Measurements from ENCODE around the gene HES7. TPM values are rescaled to one million over a fixed set of nuclear protein-coding genes. Genes with fewer than 3 reads are reported as not detected.

Gene HES7
- total RNA-seq, 2 donors from 2014 or later: not detected

DNA sequence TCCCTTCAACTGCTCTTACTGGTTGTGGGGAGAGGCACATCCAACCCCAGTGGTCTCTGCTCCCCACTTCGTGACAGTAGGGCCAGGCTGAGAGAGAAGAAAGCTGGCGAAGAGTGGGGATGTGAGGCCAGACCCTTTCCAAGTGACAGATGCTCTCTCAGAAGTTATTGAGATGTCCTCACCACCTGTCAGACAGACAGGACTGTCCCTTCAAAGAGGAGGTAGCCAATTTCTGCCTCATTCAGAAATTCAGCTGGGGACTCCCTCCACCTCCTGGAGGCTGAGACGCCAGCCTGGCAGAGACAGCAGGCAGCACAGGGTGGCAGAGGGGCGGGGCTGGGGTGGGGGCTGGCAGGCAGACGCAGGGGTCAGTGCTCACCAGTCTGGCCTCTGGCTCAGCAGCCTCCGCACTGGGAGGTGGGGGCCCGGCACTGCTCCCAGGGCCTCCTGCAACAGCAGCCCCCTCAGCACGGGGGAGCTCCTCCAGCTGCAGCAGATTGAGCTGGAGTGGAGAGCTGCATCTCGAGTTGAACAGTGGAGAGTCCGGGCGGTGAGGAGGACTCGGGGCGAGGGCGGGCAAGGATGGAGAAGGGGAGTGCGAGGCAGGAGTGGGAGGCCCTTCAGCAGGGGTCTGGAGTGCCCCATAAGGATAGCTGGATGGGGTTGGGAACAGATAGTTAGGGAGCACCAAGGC is 19.1 kb upstream of the HES7 start:
- Mint-ChIP-seq H3K4me1 (peaks cover 24% of the 10 kb centered on the region), H3K36me3 (ENCODE audit: low read depth) (peaks cover 10% of the 10 kb centered on the region), H3K27me3 (no peaks in the 10 kb centered on the region), H3K27ac (no peak overlapping the region), H3K4me3 (peak overlapping the region; percentile 75)
- H3K9me3 ChIP-seq (ENCODE audit: control insufficient read depth, low read length, poor library complexity, severe bottlenecking): no peaks in the 10 kb centered on the region
- no peak for DNase-seq
- ATAC-seq: no peak

GRCh38 chr17:8142158-8142886 is 18.4 kb upstream of the HES7 start:
- no peak for ATAC-seq
- H3K27me3 Mint-ChIP-seq: no peaks in the 10 kb centered on the region
- peaks cover 10% of the 10 kb centered on the region for H3K36me3 Mint-ChIP-seq (ENCODE audit: low read depth)
- no peak for DNase-seq
- peak overlapping the region; percentile 75 for H3K4me3 Mint-ChIP-seq
- no peak overlapping the region for H3K27ac Mint-ChIP-seq
- no peaks in the 10 kb centered on the region for H3K9me3 ChIP-seq (ENCODE audit: control insufficient read depth, low read length, poor library complexity, severe bottlenecking)
- peaks cover 20% of the 10 kb centered on the region for H3K4me1 Mint-ChIP-seq

DNA sequence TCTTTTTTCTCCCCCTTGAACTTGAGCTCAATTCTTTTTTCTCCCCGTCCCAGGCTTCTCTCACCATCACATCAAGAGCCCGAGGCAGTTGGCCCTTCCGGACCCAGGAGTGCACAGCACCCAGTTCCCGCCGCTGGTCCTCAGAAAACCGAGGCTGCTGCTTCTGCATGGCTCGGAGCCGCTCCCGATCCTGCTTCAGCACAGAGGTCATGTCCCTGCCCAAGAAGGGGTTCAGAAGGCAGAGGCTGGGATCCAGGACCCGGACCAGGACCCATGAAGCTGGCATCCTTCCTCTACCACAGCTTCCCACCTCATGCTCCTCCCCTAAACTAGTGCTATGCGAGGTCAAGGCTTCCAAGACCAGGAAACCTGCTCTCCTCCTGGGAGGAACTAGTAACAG is 17.8 kb upstream of the HES7 start:
- no peaks in the 10 kb centered on the region for H3K9me3 ChIP-seq (ENCODE audit: control insufficient read depth, low read length, poor library complexity, severe bottlenecking)
- no peak overlapping the region for H3K27ac Mint-ChIP-seq
- peaks cover 14% of the 10 kb centered on the region for H3K4me1 Mint-ChIP-seq
- no peak for DNase-seq
- no peaks in the 10 kb centered on the region for H3K27me3 Mint-ChIP-seq
- no peak for ATAC-seq
- H3K36me3 Mint-ChIP-seq (ENCODE audit: low read depth): peaks cover 6% of the 10 kb centered on the region
- peak overlapping the region; percentile 75 for H3K4me3 Mint-ChIP-seq

DNA sequence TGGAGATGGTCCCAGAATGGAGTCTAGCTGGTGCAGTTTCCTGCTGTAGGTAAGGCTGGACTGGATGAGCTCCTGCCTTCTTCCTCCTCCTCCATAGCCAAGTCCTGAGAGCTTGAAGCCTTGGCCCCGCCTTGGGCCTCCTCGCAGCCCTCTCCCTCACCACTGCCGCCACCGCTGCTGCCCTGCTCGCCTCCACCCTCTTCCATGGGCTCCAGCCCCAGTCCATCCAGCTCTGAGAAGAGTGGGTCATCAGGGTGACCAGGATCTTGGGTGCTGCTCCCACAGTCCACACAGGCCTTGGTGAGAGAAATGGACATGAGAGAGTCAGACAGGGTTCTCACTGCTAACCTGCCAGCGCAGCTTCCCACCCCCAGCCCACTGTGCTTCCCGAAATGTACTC is 17.1 kb upstream of the HES7 start:
- no peaks in the 10 kb centered on the region for H3K27me3 Mint-ChIP-seq
- H3K36me3 Mint-ChIP-seq (ENCODE audit: low read depth): peaks cover under 1% of the 10 kb centered on the region
- ATAC-seq (no peak), DNase-seq (no peak)
- H3K4me1 Mint-ChIP-seq: peaks cover 11% of the 10 kb centered on the region
- no peak overlapping the region for H3K4me3 Mint-ChIP-seq
- H3K9me3 ChIP-seq (ENCODE audit: control insufficient read depth, low read length, poor library complexity, severe bottlenecking): no peaks in the 10 kb centered on the region
- no peak overlapping the region for H3K27ac Mint-ChIP-seq

GRCh38 chr17:8140065-8141029 is 16.4 kb upstream of the HES7 start:
- no peaks in the 10 kb centered on the region for H3K36me3 Mint-ChIP-seq (ENCODE audit: low read depth)
- no peaks in the 10 kb centered on the region for H3K27me3 Mint-ChIP-seq
- H3K4me1 Mint-ChIP-seq: peaks cover 11% of the 10 kb centered on the region
- no peak for ATAC-seq
- no peak overlapping the region for H3K4me3 Mint-ChIP-seq
- H3K27ac Mint-ChIP-seq: no peak overlapping the region
- no peaks in the 10 kb centered on the region for H3K9me3 ChIP-seq (ENCODE audit: control insufficient read depth, low read length, poor library complexity, severe bottlenecking)
- DNase-seq: peak in 1 of 3 donors; percentile 12

- H3K27me3 Mint-ChIP-seq: no peaks in the 10 kb centered on the region
- ATAC-seq (peak; percentile 85), DNase-seq (peak; percentile 85 to 92 (median 86))
- no peaks in the 10 kb centered on the region for H3K9me3 ChIP-seq (ENCODE audit: control insufficient read depth, low read length, poor library complexity, severe bottlenecking)
- H3K36me3 Mint-ChIP-seq (ENCODE audit: low read depth): no peaks in the 10 kb centered on the region
- H3K4me1 Mint-ChIP-seq: peaks cover 8% of the 10 kb centered on the region
- no peak overlapping the region for H3K4me3 Mint-ChIP-seq
- no peak overlapping the region for H3K27ac Mint-ChIP-seq
Measured at GRCh38 chr17:8138672-8139371, 14.9 kb upstream of the HES7 start.

- Mint-ChIP-seq H3K27ac (no peak overlapping the region), H3K36me3 (ENCODE audit: low read depth) (no peaks in the 10 kb centered on the region), H3K4me3 (no peak overlapping the region), H3K4me1 (peaks cover 5% of the 10 kb centered on the region), H3K27me3 (no peaks in the 10 kb centered on the region)
- DNase-seq (no peak), ATAC-seq (no peak)
- no peaks in the 10 kb centered on the region for H3K9me3 ChIP-seq (ENCODE audit: control insufficient read depth, low read length, poor library complexity, severe bottlenecking)
Measured at GRCh38 chr17:8138374-8138671, 14.4 kb upstream of the HES7 start.

DNA sequence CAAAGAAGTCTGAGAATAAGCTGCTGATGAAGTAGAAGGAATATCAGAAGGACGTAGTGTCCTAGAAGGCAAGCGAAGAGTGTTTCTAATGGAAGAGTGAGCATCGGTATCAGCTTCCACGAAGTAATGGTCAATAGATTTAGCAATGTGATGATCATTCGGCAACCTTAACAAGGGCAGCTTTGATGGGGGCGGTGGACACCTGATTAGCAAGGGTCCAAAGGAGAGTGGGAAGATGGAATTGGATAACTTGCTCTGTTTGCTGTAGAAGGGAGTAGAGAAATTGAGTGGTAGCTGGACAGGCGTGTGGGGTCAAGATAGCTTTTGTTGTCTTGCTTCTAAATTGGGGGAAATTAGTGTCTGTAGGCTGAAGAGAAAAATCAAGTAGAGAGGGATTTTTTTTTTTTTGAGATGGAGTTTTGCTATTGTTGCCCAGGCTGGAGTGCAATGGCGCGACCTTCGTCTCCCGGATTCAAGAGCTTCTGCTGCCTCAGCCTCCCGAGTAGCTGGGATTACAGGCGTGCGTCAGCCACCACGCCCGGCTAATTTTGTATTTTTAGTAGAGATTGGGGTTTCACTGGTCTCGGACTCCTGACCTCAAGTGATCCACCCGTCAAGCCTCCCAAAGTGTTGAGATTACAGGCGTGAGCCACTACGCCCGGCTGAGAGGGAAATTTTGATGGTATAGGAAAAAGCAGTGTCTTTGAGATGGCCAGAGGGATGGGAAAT is 13.9 kb upstream of the HES7 start:
- no peaks in the 10 kb centered on the region for H3K9me3 ChIP-seq (ENCODE audit: control insufficient read depth, low read length, poor library complexity, severe bottlenecking)
- H3K4me1 Mint-ChIP-seq: peaks cover 5% of the 10 kb centered on the region
- H3K27me3 Mint-ChIP-seq: no peaks in the 10 kb centered on the region
- no peak overlapping the region for H3K27ac Mint-ChIP-seq
- DNase-seq (no peak), ATAC-seq (no peak)
- no peaks in the 10 kb centered on the region for H3K36me3 Mint-ChIP-seq (ENCODE audit: low read depth)
- no peak overlapping the region for H3K4me3 Mint-ChIP-seq

DNA sequence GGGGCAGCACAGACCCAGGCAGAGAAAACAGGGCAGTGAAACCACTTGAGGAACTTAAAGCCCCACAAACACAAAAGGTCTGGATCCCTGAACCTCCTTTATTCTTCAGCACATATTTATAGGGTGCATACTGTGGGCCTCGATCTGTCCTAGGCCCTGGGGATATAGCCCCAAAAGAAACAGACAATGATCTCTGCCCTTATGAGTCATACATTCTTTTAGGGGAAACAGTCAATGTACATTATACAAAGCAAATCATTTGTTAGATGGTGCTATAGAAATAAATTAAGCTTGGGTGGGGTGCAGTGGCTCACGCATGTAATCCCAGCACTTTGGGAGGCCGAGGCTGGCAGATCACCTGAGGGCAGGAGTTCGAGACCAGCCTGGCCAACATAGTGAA is 10.0 kb upstream of the HES7 start:
- ATAC-seq: no peak
- no peaks in the 10 kb centered on the region for H3K27me3 Mint-ChIP-seq
- DNase-seq: no peak
- no peak overlapping the region for H3K4me3 Mint-ChIP-seq
- H3K36me3 Mint-ChIP-seq (ENCODE audit: low read depth): no peaks in the 10 kb centered on the region
- H3K4me1 Mint-ChIP-seq: peaks cover 2% of the 10 kb centered on the region
- H3K27ac Mint-ChIP-seq: no peak overlapping the region
- H3K9me3 ChIP-seq (ENCODE audit: control insufficient read depth, low read length, poor library complexity, severe bottlenecking): no peaks in the 10 kb centered on the region

GRCh38 chr17:8133399-8133798 is 9.5 kb upstream of the HES7 start:
- H3K9me3 ChIP-seq (ENCODE audit: control insufficient read depth, low read length, poor library complexity, severe bottlenecking): no peaks in the 10 kb centered on the region
- no peak for DNase-seq
- Mint-ChIP-seq H3K27ac (peak overlapping the region; percentile 21), H3K4me3 (no peak overlapping the region), H3K4me1 (peaks cover 2% of the 10 kb centered on the region), H3K36me3 (ENCODE audit: low read depth) (no peaks in the 10 kb centered on the region), H3K27me3 (no peaks in the 10 kb centered on the region)
- no peak for ATAC-seq

DNA sequence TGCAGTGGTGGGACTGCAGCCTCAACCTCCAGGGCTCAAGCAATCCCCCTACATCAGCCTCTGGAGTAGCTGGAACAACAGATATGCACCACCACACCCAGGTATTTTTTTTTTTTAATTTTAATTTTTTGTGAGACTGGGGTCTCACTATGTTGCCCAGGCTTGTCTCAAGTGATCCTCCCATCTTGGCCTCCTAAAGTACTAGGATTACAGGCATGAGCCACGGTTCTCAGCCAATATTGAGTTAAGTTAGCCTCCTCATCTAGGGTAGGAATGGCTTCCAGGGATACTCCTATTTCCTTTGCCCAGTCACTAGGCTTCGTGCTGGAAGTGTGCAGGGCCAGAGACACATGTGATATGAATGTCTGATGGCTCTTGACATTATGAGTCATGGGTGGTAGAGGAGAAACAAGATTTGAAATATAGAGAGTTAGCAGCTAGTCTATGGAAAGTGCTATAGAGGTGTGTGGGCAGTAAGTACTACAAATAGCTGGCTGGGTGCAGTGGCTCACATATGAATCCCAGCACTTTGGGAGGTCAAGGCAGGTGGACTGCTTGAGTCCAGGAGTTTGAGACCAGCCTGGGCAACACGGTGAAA is 8.0 kb upstream of the HES7 start:
- no peaks in the 10 kb centered on the region for H3K27me3 Mint-ChIP-seq
- H3K4me1 Mint-ChIP-seq: peaks cover 5% of the 10 kb centered on the region
- peak overlapping the region; percentile 11 for H3K27ac Mint-ChIP-seq
- ATAC-seq: no peak
- no peaks in the 10 kb centered on the region for H3K9me3 ChIP-seq (ENCODE audit: control insufficient read depth, low read length, poor library complexity, severe bottlenecking)
- H3K4me3 Mint-ChIP-seq: no peak overlapping the region
- H3K36me3 Mint-ChIP-seq (ENCODE audit: low read depth): no peaks in the 10 kb centered on the region
- DNase-seq: no peak

DNA sequence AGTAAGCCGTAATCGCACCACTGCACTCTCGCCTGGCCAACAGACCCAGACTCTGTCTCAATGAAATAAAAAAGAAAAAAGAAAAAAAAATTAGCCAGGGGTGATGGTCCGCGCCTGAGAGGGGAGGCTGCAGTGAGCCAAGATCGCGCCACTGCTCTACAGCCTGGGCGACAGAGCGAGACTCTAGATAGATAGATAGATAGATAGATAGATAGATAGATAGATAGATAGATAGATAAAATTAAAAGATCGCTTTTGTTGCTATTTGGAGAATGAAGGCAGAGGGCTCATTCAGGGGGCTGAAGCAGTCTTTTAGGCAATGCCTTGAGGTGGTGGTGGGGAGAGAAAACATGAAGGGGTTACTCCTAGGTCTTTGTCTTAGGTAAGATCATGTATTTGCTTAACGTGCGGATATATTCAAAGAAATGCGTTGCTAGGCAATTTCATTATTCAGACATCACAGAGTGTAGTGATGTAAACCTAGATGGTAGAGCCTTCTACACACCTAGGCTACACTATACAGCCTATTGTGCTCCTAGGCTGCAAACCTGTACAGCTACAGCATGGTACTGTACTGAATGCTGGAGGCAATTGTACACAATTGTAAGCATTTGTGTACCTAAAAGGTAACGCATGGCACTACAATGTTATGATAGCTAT is 4.3 kb upstream of the HES7 start:
- ATAC-seq (no peak), DNase-seq (no peak)
- Mint-ChIP-seq H3K4me1 (peaks cover 38% of the 10 kb centered on the region), H3K4me3 (no peak overlapping the region), H3K27me3 (peaks cover 17% of the 10 kb centered on the region), H3K27ac (no peak overlapping the region), H3K36me3 (ENCODE audit: low read depth) (peaks cover 3% of the 10 kb centered on the region)
- no peaks in the 10 kb centered on the region for H3K9me3 ChIP-seq (ENCODE audit: control insufficient read depth, low read length, poor library complexity, severe bottlenecking)

All from T-helper 17 cell (primary cell).